Epithelial cell of esophagus (primary cell): ENCODE data around the gene CBY1.
A peak's percentile ranks its signal among the peaks of the same experiment; 100 is the strongest.

Experiments used
- DNase-seq: peaks from one replicate; pipeline ENCODE4 v3.0.0; 2010; ENCODE audit warnings: low read depth
- H3K4me3 ChIP-seq: 2 replicates; pipeline ENCODE4 v1.5.1; 2011; ENCODE audit warnings: mild to moderate bottlenecking, low read length, control low read depth
- TF ChIP-seq, protein P1 (sequence below): IDR thresholded peaks from 2 replicates; pipeline ENCODE4 v1.5.1; 2011; ENCODE audit warnings: low read depth, mild to moderate bottlenecking, low read length, control low read depth, inconsistent platforms; ENCODE audit not compliant: insufficient read depth; ENCODE audit errors: missing control alignments

The CBY1 gene

DNA sequence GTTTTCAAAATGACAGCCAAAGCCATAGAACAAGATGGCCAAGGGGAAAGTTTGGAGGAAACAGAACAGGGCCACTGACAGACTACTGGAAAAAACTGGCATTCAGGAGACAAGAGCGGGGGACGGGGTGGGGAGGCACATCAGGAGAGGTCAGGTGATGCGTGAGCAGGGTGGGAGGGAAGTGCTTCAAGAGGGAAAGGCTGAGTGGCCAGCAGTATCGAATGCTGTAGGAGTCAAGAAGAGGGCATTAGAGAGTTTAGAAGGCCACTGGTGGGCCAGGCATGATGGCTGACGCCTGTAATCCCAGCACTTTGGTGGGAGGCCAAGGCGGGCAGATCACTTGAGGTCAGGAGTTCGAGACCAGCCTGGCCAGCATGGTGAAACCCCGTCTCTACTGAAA is 57.5 kb downstream of the CBY1 start:
- no peak for DNase-seq
- TF ChIP-seq, protein P1, sequence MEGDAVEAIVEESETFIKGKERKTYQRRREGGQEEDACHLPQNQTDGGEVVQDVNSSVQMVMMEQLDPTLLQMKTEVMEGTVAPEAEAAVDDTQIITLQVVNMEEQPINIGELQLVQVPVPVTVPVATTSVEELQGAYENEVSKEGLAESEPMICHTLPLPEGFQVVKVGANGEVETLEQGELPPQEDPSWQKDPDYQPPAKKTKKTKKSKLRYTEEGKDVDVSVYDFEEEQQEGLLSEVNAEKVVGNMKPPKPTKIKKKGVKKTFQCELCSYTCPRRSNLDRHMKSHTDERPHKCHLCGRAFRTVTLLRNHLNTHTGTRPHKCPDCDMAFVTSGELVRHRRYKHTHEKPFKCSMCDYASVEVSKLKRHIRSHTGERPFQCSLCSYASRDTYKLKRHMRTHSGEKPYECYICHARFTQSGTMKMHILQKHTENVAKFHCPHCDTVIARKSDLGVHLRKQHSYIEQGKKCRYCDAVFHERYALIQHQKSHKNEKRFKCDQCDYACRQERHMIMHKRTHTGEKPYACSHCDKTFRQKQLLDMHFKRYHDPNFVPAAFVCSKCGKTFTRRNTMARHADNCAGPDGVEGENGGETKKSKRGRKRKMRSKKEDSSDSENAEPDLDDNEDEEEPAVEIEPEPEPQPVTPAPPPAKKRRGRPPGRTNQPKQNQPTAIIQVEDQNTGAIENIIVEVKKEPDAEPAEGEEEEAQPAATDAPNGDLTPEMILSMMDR, result no peak
- H3K4me3 ChIP-seq, result no peak overlapping the region

DNA sequence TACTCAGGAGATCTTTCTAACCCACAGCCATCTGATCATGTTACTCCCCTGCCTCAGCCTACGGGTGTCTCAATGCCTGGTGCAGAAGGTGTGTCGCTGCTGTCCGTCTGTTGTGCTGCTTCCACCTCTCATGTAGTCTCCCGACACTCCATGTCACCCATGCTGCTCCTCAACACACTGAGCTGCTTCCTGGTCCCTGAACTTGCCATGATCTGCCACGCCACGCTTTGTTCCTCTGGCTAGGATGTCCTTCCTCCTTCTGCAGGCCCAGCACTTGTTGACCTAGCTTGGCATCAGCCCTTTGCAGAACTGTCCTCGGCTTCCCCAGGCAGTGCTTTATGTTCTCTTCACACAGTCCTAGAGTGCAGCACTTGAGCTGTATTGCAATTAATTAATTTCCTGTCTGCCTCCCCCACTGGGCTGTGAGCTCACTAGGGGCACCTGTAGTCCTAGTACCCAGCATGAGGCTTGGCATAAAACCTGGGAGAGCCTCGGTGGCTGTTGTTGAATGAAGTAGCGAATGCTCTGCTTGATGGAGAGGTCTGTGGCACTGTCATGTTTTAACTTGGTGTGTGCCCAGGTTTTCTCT is 58.8 kb downstream of the CBY1 start:
- no peak overlapping the region for H3K4me3 ChIP-seq
- TF ChIP-seq, protein P1, result no peak
- no peak for DNase-seq

DNA sequence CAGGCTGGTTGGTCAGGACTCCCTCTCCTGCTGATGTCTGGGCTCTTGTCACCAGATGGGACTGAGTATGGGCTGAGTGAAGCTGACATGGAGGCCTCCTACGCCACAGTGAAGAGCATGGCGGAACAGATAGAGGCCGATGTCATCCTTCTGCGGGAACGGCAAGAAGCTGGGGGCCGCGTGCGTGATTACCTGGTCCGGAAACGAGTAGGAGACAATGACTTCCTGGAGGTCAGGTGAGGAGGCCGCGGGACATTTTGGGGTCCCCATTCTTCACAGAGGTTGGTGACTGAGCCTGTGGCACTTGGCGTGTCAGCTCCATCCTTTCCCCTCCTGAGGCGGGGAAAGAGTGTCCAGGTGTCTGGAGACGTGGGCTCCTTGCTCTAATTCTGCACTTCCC is 59.4 kb downstream of the CBY1 start:
- TF ChIP-seq, protein P1, result no peak
- H3K4me3 ChIP-seq, result no peak overlapping the region
- DNase-seq, result no peak

DNA sequence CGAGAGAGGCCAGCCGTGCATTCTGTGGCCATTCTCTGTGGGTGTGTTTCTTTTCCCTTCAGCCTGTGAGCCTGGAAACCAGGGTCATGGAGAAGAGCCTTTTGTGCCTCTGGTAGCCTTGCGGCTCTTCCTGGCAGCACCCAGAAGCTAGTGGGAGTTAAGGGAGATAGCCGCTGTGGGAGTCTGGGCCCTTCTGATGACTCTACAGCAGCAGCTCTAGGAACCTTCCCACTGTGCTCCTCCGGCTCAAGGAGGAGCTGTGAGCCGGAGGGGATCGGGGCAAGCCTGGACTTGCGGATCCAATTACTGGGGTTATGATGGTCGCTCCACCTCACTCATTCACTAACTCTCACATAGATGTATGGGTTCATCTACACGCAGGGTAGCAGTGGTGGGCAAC is 59.8 kb downstream of the CBY1 start:
- DNase-seq, result peak; percentile 20
- TF ChIP-seq, protein P1, result no peak

DNA sequence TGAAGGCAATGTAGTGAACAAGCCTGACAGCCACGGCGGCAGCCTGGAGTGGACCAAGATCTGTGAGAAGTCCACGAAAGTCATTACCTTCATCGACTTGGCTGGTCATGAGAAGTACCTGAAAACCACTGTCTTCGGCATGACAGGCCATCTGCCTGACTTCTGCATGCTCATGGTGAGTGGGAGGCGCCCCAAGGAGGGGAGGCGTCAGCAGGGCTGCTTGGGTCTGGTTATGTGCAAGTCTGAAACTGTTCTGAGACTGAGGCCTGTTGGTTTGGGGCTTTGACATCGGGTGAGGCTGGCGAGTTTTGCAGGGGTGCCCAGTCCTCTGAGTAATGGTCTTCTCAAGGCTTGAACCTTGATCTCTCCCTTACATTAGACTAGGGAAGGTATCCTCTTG is 60.4 kb downstream of the CBY1 start:
- TF ChIP-seq, protein P1, result no peak
- H3K4me3 ChIP-seq, result no peak overlapping the region
- DNase-seq, result no peak

More for the DNA sequence above, 59.8 kb downstream of the CBY1 start:
- H3K4me3 ChIP-seq, result no peak overlapping the region

DNA sequence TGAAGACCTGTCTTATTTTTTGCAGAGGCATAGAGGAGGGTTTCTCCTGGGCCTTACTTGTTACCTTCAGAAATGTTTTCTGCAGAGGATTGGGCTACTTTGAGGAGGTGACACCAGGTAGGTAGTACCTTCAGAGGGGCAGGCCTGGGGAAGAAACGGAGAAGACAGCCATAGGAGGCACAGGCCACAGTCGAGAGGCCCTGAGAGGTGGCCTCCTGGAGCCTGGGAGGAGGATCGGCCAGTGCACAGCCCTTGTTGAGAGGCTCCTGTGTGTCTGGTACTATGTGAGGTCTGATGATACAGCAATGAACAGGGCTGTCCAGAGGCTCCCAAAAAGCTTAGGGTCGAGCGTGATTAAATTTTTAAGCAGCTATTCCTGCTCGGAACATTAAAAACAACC is 60.8 kb downstream of the CBY1 start:
- H3K4me3 ChIP-seq, result no peak overlapping the region
- DNase-seq, result no peak
- TF ChIP-seq, protein P1, result no peak

DNA sequence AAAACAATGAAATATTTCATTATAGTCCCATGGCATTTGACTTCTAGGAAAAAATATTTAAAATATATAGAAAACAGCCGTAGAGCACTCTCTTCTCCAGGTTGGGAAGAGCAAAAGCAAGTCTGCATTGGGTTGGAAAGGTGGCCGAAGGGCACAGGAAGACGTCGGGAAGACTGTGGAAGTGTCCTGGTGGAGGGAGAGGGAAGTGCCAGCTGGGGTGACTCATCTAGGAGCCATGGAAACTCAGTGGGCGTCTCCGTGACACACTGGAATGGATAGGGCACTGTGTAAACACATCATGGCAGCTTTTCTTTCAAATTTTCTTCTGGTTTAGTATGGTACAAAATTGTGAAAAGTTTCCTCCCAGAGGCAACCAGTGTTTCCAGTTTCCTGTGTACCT is 62.0 kb downstream of the CBY1 start:
- DNase-seq, result peak; percentile 91
- H3K4me3 ChIP-seq, result no peak overlapping the region
- TF ChIP-seq, protein P1, result peak; percentile 88
